Ovary (tissue), 3 donors: Measurements from ENCODE around the gene ADAMTS3.

Source experiments
- CTCF ChIP-seq, 3 donors: fragments of 450-650 bp in 2 of 3; fragments of 200-600 bp in 1 of 3; IDR thresholded peaks; one replicate each; pipeline versions ENCODE4 v1.5.1 to v1.8.0; 2016 to 2022; ENCODE audit warnings: antibody characterized with exemption in 3 of 3, mild to moderate bottlenecking in 1 of 3
- EP300 ChIP-seq: sonication (generic); formaldehyde crosslinking; IDR thresholded peaks from one replicate; pipeline ENCODE4 v1.6.1; 2017; ENCODE audit warnings: antibody characterized with exemption
- donor health status: DM: no; HTN: no; CAD: no.

GRCh38 chr4:72577211-72577610, 8.2 kb upstream of the ADAMTS3 start:
- TF ChIP-seq EP300 (no peak), CTCF (IDR thresholded peaks at IDR 0.05) (no peak)
